K562 (cell line): ENCODE data around the gene CCDC47.

Source experiments
- CHD2 ChIP-seq: IDR thresholded peaks from 2 replicates; pipeline ENCODE4 v1.6.1; 2011; ENCODE audit warnings: low read depth, low read length
- CREB1 ChIP-seq, 2 experiments: sonication (generic) in 1 of 2; formaldehyde crosslinking in 1 of 2; IDR thresholded peaks; 2 replicates each; pipeline versions ENCODE4 v1.6.1 to v1.8.0; 2012 to 2022; ENCODE audit warnings: inconsistent platforms in 1 of 2, mild to moderate bottlenecking in 1 of 2, missing genetic modification reagents in 1 of 2, moderate library complexity in 1 of 2
- CTCF ChIP-seq, 3 experiments: IDR thresholded peaks in 2 of 3; conservative IDR thresholded peaks in 1 of 3; 2 replicates each; pipeline ENCODE4 v1.5.1; 2011 to 2012; ENCODE audit warnings: low read length in 3 of 3, mild to moderate bottlenecking in 3 of 3, control low read depth in 2 of 3, improper control_type of control experiment in 1 of 3, inconsistent platforms in 1 of 3, low read depth in 1 of 3, mixed read lengths in 1 of 3, moderate library complexity in 1 of 3; ENCODE audit not compliant: insufficient read depth in 2 of 3
- FOXP1 ChIP-seq: sonication (generic); formaldehyde crosslinking; IDR thresholded peaks from 2 replicates; pipeline ENCODE4 v1.8.0; 2022; ENCODE audit warnings: mild to moderate bottlenecking, missing genetic modification reagents
- GABPA ChIP-seq: fragments of 200-800 bp; sonication (Bioruptor generic); conservative IDR thresholded peaks from 2 replicates; pipeline ENCODE4 v1.6.1; 2016; ENCODE audit warnings: low read depth, missing genetic modification characterization, missing compliant biosample characterization
- TBP ChIP-seq: optimal IDR thresholded peaks from 2 replicates; pipeline ENCODE3; 2011; ENCODE audit warnings: low read depth, low read length, improper control_type of control experiment
- THAP12 ChIP-seq: fragments of 250-450 bp; sonication (Bioruptor Pico); IDR thresholded peaks from 2 replicates; pipeline ENCODE4 v1.9.0; 2021; ENCODE audit warnings: mild to moderate bottlenecking, inconsistent platforms
- ZBTB40 ChIP-seq, 2 experiments: fragments of 450-650 bp in 1 of 2; sonication (generic) in 1 of 2; formaldehyde crosslinking in 1 of 2; IDR thresholded peaks; 2 replicates each; pipeline versions ENCODE4 v1.7.1 to v1.9.0; 2016 to 2022; ENCODE audit warnings: inconsistent platforms in 1 of 2, mild to moderate bottlenecking in 1 of 2, missing genetic modification reagents in 1 of 2
- ZNF184 ChIP-seq: sonication (generic); formaldehyde crosslinking; IDR thresholded peaks from 2 replicates; pipeline ENCODE4 v1.5.0; 2020; ENCODE audit warnings: missing genetic modification reagents
- ZNF354B ChIP-seq: fragments of 250-450 bp; sonication (Bioruptor Pico); IDR thresholded peaks from 2 replicates; pipeline ENCODE4 v1.4.0; 2020

GRCh38 chr17:63800783-63801182 is 27.4 kb upstream of the CCDC47 start:
- TF ChIP-seq CTCF (IDR thresholded peaks at IDR 0.05 in 2 of 3, conservative IDR thresholded peaks at IDR 0.05 in 1 of 3; ENCODE audit: insufficient read depth in 2 of 3, low read depth in 1 of 3, low read length in 3 of 3) (no peak), THAP12 (CRISPR knock-in tag) (no peak), CREB1 (IDR thresholded peaks at IDR 0.05) (no peak), CREB1 (CRISPR knock-in tag; IDR thresholded peaks at IDR 0.05) (no peak), ZNF354B (no peak), CHD2 (no peak), ZNF184 (CRISPR knock-in tag) (no peak), ZBTB40 (IDR thresholded peaks at IDR 0.05) (no peak), ZBTB40 (CRISPR knock-in tag; IDR thresholded peaks at IDR 0.05) (no peak), FOXP1 (CRISPR knock-in tag) (no peak), GABPA (tag) (no peak), TBP (no peak)
